ENCODE data around the gene APMAP. TPM values are rescaled to one million over a fixed set of nuclear protein-coding genes. Genes with fewer than 3 reads are reported as not detected.

Gene APMAP
- total and polyA plus RNA-seq, 9 of the 15 experiments (the other 6 are each of a cell fraction or from before 2014, with no cell fraction given): 6.7 to 18.2 (median 14.4) TPM

DNA sequence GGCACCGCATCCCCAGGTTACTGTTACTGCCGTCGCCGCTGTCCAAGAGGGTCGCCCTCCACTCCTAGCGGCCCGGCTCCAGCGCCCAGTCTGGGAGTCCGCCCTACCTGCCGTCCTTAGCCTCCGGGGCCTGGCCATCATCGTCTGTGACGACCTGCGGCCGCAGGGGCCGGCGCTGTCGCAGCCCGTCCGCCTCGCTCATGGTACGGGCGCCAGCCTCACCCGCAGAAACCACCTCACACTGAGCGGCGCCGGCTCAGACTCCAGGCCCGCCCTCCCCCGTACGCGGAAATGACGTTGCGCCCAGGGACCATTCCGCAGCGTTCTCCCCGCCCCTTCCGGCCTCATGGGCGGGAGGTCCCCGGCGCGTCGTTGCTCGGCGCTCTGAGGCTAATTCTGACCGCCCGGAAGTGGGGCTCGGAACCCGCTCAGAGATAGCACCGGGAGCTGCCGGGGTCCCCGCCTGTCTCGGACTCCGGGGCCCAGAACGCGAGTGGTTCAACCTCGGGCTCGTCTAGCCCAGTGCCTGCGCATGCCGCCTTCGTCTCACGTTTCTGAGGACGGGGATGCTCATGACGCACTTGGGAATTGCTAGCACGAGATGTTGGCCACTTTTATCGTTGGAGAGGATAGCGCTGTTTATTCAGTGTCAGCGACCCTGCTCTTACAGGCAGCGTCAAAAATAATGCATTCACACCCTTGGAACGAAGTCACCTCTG is at the start of gene APMAP (continued):
- TF ChIP-seq, protein P1, sequence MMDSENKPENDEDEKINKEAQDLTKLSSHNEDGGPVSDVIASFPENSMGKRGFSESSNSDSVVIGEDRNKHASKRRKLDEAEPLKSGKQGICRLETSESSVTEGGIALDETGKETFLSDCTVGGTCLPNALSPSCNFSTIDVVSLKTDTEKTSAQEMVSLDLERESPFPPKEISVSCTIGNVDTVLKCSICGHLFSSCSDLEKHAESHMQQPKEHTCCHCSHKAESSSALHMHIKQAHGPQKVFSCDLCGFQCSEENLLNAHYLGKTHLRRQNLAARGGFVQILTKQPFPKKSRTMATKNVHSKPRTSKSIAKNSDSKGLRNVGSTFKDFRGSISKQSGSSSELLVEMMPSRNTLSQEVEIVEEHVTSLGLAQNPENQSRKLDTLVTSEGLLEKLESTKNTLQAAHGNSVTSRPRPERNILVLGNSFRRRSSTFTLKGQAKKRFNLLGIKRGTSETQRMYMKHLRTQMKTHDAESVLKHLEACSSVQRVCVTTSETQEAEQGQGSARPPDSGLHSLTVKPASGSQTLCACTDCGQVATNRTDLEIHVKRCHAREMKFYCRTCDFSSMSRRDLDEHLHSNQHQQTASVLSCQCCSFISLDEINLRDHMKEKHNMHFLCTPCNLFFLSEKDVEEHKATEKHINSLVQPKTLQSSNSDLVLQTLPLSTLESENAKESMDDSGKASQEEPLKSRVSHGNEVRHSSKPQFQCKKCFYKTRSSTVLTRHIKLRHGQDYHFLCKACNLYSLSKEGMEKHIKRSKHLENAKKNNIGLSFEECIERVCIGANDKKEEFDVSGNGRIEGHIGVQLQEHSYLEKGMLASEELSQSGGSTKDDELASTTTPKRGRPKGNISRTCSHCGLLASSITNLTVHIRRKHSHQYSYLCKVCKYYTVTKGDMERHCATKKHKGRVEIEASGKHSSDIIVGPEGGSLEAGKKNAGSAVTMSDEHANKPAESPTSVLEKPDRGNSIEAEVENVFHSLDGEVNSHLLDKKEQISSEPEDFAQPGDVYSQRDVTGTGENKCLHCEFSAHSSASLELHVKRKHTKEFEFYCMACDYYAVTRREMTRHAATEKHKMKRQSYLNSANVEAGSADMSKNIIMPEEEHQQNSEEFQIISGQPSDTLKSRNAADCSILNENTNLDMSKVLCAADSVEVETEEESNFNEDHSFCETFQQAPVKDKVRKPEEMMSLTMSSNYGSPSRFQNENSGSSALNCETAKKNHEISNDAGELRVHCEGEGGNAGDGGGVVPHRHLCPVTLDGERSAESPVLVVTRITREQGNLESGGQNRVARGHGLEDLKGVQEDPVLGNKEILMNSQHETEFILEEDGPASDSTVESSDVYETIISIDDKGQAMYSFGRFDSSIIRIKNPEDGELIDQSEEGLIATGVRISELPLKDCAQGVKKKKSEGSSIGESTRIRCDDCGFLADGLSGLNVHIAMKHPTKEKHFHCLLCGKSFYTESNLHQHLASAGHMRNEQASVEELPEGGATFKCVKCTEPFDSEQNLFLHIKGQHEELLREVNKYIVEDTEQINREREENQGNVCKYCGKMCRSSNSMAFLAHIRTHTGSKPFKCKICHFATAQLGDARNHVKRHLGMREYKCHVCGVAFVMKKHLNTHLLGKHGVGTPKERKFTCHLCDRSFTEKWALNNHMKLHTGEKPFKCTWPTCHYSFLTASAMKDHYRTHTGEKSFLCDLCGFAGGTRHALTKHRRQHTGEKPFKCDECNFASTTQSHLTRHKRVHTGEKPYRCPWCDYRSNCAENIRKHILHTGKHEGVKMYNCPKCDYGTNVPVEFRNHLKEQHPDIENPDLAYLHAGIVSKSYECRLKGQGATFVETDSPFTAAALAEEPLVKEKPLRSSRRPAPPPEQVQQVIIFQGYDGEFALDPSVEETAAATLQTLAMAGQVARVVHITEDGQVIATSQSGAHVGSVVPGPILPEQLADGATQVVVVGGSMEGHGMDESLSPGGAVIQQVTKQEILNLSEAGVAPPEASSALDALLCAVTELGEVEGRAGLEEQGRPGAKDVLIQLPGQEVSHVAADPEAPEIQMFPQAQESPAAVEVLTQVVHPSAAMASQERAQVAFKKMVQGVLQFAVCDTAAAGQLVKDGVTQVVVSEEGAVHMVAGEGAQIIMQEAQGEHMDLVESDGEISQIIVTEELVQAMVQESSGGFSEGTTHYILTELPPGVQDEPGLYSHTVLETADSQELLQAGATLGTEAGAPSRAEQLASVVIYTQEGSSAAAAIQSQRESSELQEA (IDR thresholded peaks at IDR 0.05; ENCODE audit: low read depth): no peak
- no peak for TF ChIP-seq PHF21A (IDR thresholded peaks at IDR 0.05; ENCODE audit: borderline replicate concordance, low read depth)
- no peak for TF ChIP-seq MEF2A (IDR thresholded peaks at IDR 0.05; ENCODE audit: control insufficient read depth, low read depth, low read length)
- TF ChIP-seq, protein P2, sequence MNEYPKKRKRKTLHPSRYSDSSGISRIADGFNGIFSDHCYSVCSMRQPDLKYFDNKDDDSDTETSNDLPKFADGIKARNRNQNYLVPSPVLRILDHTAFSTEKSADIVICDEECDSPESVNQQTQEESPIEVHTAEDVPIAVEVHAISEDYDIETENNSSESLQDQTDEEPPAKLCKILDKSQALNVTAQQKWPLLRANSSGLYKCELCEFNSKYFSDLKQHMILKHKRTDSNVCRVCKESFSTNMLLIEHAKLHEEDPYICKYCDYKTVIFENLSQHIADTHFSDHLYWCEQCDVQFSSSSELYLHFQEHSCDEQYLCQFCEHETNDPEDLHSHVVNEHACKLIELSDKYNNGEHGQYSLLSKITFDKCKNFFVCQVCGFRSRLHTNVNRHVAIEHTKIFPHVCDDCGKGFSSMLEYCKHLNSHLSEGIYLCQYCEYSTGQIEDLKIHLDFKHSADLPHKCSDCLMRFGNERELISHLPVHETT (CRISPR knock-in tag; conservative IDR thresholded peaks at IDR 0.05 in 1 of 2, IDR thresholded peaks at IDR 0.05 in 1 of 2): peak in 1 of 2 experiments; percentile 59; a peak in 1 of 4 replicates
- no peak for TF ChIP-seq SPI1 (IDR thresholded peaks at IDR 0.05; ENCODE audit: borderline replicate concordance, low read depth, low read length)
- TF ChIP-seq EGR1 (conservative IDR thresholded peaks at IDR 0.05): 0 out of 2 replicates have a peak, but pooled peaks have one; percentile 14
- TF ChIP-seq SP1 (CRISPR knock-in tag; IDR thresholded peaks at IDR 0.05): peak; percentile 66; the same call in 1 of the 2 replicates
- TF ChIP-seq PPARD (CRISPR knock-in tag; IDR thresholded peaks at IDR 0.05): no peak
- no peak for TF ChIP-seq WHSC1 (IDR thresholded peaks at IDR 0.05; ENCODE audit: low read length)
- TF ChIP-seq, protein P3, sequence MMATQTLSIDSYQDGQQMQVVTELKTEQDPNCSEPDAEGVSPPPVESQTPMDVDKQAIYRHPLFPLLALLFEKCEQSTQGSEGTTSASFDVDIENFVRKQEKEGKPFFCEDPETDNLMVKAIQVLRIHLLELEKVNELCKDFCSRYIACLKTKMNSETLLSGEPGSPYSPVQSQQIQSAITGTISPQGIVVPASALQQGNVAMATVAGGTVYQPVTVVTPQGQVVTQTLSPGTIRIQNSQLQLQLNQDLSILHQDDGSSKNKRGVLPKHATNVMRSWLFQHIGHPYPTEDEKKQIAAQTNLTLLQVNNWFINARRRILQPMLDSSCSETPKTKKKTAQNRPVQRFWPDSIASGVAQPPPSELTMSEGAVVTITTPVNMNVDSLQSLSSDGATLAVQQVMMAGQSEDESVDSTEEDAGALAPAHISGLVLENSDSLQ (IDR thresholded peaks at IDR 0.05): 0 out of 2 replicates have a peak, but pooled peaks have one; percentile 16
- no peak for TF ChIP-seq HLTF (IDR thresholded peaks at IDR 0.05)
- TF ChIP-seq ZC3H4 (CRISPR knock-in tag; IDR thresholded peaks at IDR 0.05; ENCODE audit: borderline replicate concordance): no peak

Measured in K562 (cell line).